Spleen (tissue), 11 donors: ENCODE results near the gene PI4K2A. TPM values are rescaled to one million over a fixed set of nuclear protein-coding genes. Genes with fewer than 3 reads are reported as not detected.

Experiments
- DNase-seq: peaks from one replicate; pipeline ENCODE4 v3.0.0-alpha.2; 2020
- H3K27ac ChIP-seq, 8 donors: fragments of 200-600 bp; sonication (generic) in 7 of 8; 1 replicate in 4 of 8; 2 replicates in 4 of 8; pipeline versions ENCODE4 v1.5.0 to v1.8.0; 2016 to 2021; ENCODE audit warnings: inconsistent platforms in 4 of 8, mild to moderate bottlenecking in 4 of 8, moderate library complexity in 1 of 8
- H3K27me3 ChIP-seq, 7 donors: fragments of 200-600 bp; sonication (generic) in 6 of 7; replicated peaks in 1 of 7; 1 replicate in 4 of 7; 2 replicates in 3 of 7; pipeline versions ENCODE4 v1.5.0 to v1.8.0; 2016 to 2021; ENCODE audit warnings: inconsistent platforms in 3 of 7, mild to moderate bottlenecking in 1 of 7
- H3K36me3 ChIP-seq, 6 donors: fragments of 200-600 bp; sonication (generic) in 5 of 6; 1 replicate in 4 of 6; 2 replicates in 2 of 6; pipeline versions ENCODE4 v1.5.0 to v1.8.0; 2016 to 2021; ENCODE audit warnings: inconsistent platforms in 2 of 6
- H3K4me1 ChIP-seq, 6 donors: fragments of 200-600 bp; sonication (generic) in 5 of 6; 1 replicate in 3 of 6; 2 replicates in 3 of 6; pipeline versions ENCODE4 v1.5.0 to v1.8.0; 2016 to 2021; ENCODE audit warnings: inconsistent platforms in 3 of 6
- H3K4me3 ChIP-seq, 8 donors: fragments of 200-600 bp; sonication (generic) in 7 of 8; 1 replicate in 4 of 8; 2 replicates in 4 of 8; pipeline versions ENCODE4 v1.5.0 to v1.8.0; 2016 to 2021; ENCODE audit warnings: inconsistent platforms in 4 of 8, mild to moderate bottlenecking in 4 of 8, moderate library complexity in 2 of 8
- H3K9me3 ChIP-seq, 8 donors: fragments of 200-600 bp; sonication (generic) in 7 of 8; 1 replicate in 4 of 8; 2 replicates in 4 of 8; pipeline versions ENCODE4 v1.5.0 to v1.8.0; 2016 to 2021; ENCODE audit warnings: inconsistent platforms in 4 of 8
- POLR2A ChIP-seq, 3 donors: fragments of 450-650 bp; IDR thresholded peaks; one replicate each; pipeline ENCODE4 v1.5.1; 2017; ENCODE audit warnings: antibody characterized with exemption in 3 of 3, mild to moderate bottlenecking in 1 of 3
- POLR2AphosphoS5 ChIP-seq, 3 donors: sonication (generic); formaldehyde crosslinking; IDR thresholded peaks; one replicate each; pipeline ENCODE4 v1.5.1; 2017; ENCODE audit warnings: antibody characterized with exemption in 3 of 3
- WGBS, 5 donors: extraction: QIAGEN DNeasy Blood & Tissue Kit in 3 of 5; methylation state at CpG; one replicate each; pipeline versions ENCODE4 v1.1.5 to v1.1.7; 2013 to 2018; 5-methylcytosine and 5-hydroxymethylcytosine counted together
- intact Hi-C: fragments of 100-400 bp; cut with DNase I; formaldehyde crosslinking; loops from one replicate; pipeline ENCODE4 v1.15.0; 2023; ENCODE audit warnings: low total_unique reads
- polyA plus RNA-seq, 3 donors: library from polyadenylated mRNA; stranded (reverse); fragments of 200-250 nt; gene quantifications; one replicate each; pipeline ENCODE4 v1.2.1, GENCODE V29; 2013
- total RNA-seq, 7 donors: library from RNA; depleted of rRNA in 3 of 7; stranded (reverse); fragments of >200 nt in 3 of 7; fragmentation: NEBNext Ultra II Directional in 4 of 7; extraction: Animal tissue kit (Norgen Biotek cat#: 25700) in 4 of 7; gene quantifications; one replicate each; pipeline versions ENCODE4 v1.1.0 to v1.2.1, GENCODE V29; 2016 to 2021
- TF ChIP-seq, protein P1 (sequence below), 11 experiments: fragments of 200-600 bp in 7 of 11; fragments of 450-650 bp in 4 of 11; sonication (generic) in 4 of 11; IDR thresholded peaks in 8 of 11; conservative IDR thresholded peaks in 3 of 11; 1 replicate in 7 of 11; 2 replicates in 4 of 11; pipeline versions ENCODE4 v1.4.0 to v1.8.0; 2016 to 2021; ENCODE audit warnings: antibody characterized with exemption in 11 of 11, inconsistent platforms in 4 of 11, mild to moderate bottlenecking in 1 of 11
- donor health status: healthy with polysubstance abuse.
- donor health status: DM: no; HTN: no; CAD: no; lungs with moderate emphysema.
- donor health status: DM: no; HTN: no; CAD: no.
- donor health status: Bipolar disorder and iron deficiency.
- donor health status: healthy.
- donor health status: DM: no; HTN: no; CAD: no.
- donor health status: DM: yes; HTN: yes; CAD: no.

The PI4K2A gene
- total and polyA plus RNA-seq, 10 donors: 7.1 to 28.7 (median 22.5) TPM

DNA sequence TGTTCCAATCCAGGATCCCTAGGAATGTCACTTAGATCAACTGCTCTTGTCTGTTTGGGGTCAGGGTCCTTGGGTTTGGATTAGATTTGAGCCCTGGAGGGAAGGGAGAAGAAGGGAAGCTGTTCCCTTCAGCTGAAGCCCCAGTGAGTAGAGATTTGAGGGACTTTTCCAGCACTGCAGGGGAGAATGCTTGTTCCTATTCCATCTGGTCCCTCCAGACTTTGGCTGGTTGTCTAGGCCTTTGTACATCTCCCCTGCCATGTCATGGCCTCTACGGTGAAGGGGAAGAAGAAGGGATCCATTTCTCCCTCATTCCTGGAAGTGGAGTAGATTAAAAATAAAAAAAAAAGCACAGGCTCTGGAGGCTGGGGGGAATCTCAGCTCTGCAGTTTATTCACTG, 39.9 kb upstream of the PI4K2A start:
- Histone ChIP-seq H3K36me3 (no peaks in the 10 kb centered on the region), H3K4me1 (peaks cover 0 to 11% (median 0%) of the 10 kb centered on the region in 6 donors), H3K27me3 (no peaks in the 10 kb centered on the region), H3K9me3 (no peaks in the 10 kb centered on the region), H3K27ac (no peak overlapping the region), H3K4me3 (no peak overlapping the region)
- intact Hi-C loops: no loop called here
- 81 to 100% (median 94%) methylated on average over 1 of the region's 1 CpG for WGBS, 5 donors
- TF ChIP-seq POLR2AphosphoS5 (IDR thresholded peaks at IDR 0.05) (no peak), POLR2A (IDR thresholded peaks at IDR 0.05) (no peak)
- TF ChIP-seq, protein P1, sequence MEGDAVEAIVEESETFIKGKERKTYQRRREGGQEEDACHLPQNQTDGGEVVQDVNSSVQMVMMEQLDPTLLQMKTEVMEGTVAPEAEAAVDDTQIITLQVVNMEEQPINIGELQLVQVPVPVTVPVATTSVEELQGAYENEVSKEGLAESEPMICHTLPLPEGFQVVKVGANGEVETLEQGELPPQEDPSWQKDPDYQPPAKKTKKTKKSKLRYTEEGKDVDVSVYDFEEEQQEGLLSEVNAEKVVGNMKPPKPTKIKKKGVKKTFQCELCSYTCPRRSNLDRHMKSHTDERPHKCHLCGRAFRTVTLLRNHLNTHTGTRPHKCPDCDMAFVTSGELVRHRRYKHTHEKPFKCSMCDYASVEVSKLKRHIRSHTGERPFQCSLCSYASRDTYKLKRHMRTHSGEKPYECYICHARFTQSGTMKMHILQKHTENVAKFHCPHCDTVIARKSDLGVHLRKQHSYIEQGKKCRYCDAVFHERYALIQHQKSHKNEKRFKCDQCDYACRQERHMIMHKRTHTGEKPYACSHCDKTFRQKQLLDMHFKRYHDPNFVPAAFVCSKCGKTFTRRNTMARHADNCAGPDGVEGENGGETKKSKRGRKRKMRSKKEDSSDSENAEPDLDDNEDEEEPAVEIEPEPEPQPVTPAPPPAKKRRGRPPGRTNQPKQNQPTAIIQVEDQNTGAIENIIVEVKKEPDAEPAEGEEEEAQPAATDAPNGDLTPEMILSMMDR (IDR thresholded peaks at IDR 0.05 in 8 of 11, conservative IDR thresholded peaks at IDR 0.05 in 3 of 11): no peak
- DNase-seq: no peak

DNA sequence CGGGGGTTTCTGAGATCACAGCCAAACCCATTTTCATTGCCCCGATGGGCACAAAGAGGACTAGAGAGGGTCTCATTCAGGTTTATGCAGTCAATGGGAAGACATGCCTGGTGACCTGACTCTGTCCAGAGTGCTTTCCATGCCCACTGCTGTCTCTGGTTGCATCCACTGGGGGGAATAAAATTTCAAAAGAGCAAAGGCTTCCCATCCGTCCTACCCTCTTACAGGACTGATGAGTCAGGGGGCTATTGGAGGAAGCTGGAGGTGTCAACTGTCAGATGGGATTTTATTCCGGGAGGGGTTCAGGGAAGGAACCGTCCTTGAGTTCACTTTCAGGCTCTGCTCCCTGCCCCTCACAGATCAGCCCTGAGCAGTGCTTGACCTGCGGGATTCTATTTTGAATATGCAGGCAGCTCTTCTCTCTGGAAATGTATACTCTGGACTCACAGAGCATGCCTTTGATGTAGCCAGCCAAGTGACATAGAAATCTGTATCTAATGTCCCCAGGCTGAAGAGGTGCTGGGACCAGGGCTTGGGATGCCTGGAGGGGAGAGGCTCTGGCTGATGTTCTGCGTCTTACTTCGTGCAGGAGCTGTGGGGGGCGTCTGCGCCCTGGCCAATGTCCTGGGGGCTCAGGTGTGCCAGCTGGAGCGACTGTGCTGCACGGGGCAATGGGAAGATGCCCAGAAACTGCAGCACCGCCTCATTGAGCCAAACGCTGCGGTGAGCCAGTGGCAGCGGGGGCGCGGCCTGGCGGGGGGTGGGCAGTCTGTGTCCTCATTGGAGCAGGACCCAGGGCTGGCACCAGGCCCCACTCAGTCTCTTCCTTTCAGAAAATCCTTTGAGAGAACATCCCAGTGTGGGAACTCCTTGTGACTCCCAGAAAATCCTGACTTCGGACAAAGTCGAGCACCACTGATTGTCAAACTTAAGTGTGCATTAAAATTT, 38.9 kb upstream of the PI4K2A start:
- intact Hi-C loops: no loop called here
- no peak overlapping the region for H3K4me3 ChIP-seq
- H3K4me1 ChIP-seq: peaks cover 0 to 8% (median 0%) of the 10 kb centered on the region in 6 donors
- no peaks in the 10 kb centered on the region for H3K36me3 ChIP-seq
- TF ChIP-seq POLR2AphosphoS5 (IDR thresholded peaks at IDR 0.05) (no peak), POLR2A (IDR thresholded peaks at IDR 0.05) (no peak)
- TF ChIP-seq, protein P1 (IDR thresholded peaks at IDR 0.05 in 8 of 11, conservative IDR thresholded peaks at IDR 0.05 in 3 of 11): no peak
- WGBS, 5 donors: 83 to 93% (median 89%) methylated on average over 12 to 21 of the region's 21 CpGs
- no peaks in the 10 kb centered on the region for H3K9me3 ChIP-seq
- no peaks in the 10 kb centered on the region for H3K27me3 ChIP-seq
- DNase-seq: no peak
- no peak overlapping the region for H3K27ac ChIP-seq

- no peak for DNase-seq
- intact Hi-C loops: no loop called here
- H3K4me1 ChIP-seq: no peaks in the 10 kb centered on the region
- WGBS, 5 donors: 89 to 95% (median 94%) methylated on average over 5 of the region's 5 CpGs
- H3K27me3 ChIP-seq: no peaks in the 10 kb centered on the region
- no peaks in the 10 kb centered on the region for H3K36me3 ChIP-seq
- H3K4me3 ChIP-seq: no peak overlapping the region
- no peaks in the 10 kb centered on the region for H3K9me3 ChIP-seq
- no peak for TF ChIP-seq POLR2A (IDR thresholded peaks at IDR 0.05)
- TF ChIP-seq, protein P1 (IDR thresholded peaks at IDR 0.05 in 8 of 11, conservative IDR thresholded peaks at IDR 0.05 in 3 of 11): no peak
- TF ChIP-seq POLR2AphosphoS5 (IDR thresholded peaks at IDR 0.05): no peak
- no peak overlapping the region for H3K27ac ChIP-seq
Observed at GRCh38 chr10:97607095-97607636, 33.3 kb upstream of the PI4K2A start.

DNA sequence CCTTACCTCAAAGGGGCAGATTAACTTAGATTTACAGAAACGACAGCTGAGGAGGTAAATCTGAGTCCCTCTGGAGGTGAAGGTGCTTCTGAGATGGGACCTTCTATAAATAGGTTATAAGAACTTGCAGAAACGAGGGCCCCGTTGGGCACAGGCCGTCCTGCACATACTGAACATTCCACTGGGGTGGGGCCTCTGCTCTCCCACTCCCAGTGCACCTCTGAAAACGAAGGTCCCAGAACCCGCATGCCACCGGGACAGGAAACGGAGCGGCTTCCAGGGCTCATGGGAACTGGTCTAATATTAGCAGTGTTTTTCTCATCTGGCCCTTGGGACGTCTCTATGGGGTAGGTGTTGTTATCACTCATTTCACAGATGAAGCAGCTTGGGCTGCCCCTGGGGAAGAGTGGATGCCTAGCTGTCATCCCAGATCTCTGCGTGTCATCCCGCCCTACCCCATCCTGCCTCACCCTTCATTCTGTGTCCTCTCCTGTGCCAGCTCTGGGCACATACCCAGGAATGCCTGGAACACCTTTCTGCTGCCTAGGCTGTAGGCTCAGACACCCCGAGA, 31.4 kb upstream of the PI4K2A start:
- no peak overlapping the region for H3K4me3 ChIP-seq
- no peak for DNase-seq
- H3K27ac ChIP-seq: no peak overlapping the region
- no peaks in the 10 kb centered on the region for H3K27me3 ChIP-seq
- no peaks in the 10 kb centered on the region for H3K36me3 ChIP-seq
- intact Hi-C loops: no loop called here
- WGBS, 5 donors: 67 to 93% (median 85%) methylated on average over 8 to 13 of the region's 13 CpGs
- TF ChIP-seq POLR2AphosphoS5 (IDR thresholded peaks at IDR 0.05) (no peak), POLR2A (IDR thresholded peaks at IDR 0.05) (no peak)
- TF ChIP-seq, protein P1 (IDR thresholded peaks at IDR 0.05 in 8 of 11, conservative IDR thresholded peaks at IDR 0.05 in 3 of 11): no peak
- no peaks in the 10 kb centered on the region for H3K4me1 ChIP-seq
- H3K9me3 ChIP-seq: no peaks in the 10 kb centered on the region
